Suprapubic skin (tissue), 3 donors: ENCODE data around the gene SETD3.

ENCODE experiments used
- CTCF ChIP-seq, 2 donors: fragments of 200-600 bp in 1 of 2; fragments of 450-650 bp in 1 of 2; sonication (generic) in 1 of 2; IDR thresholded peaks; one replicate each; pipeline ENCODE4 v1.5.1; 2016 to 2019; ENCODE audit warnings: antibody characterized with exemption in 2 of 2, mild to moderate bottlenecking in 1 of 2, moderate library complexity in 1 of 2
- EP300 ChIP-seq: sonication (generic); formaldehyde crosslinking; IDR thresholded peaks from one replicate; pipeline ENCODE4 v1.6.1; 2017; ENCODE audit warnings: antibody characterized with exemption
- POLR2A ChIP-seq, 2 donors: fragments of 450-650 bp; IDR thresholded peaks; one replicate each; pipeline ENCODE4 v1.6.1; 2017; ENCODE audit warnings: antibody characterized with exemption in 2 of 2, mild to moderate bottlenecking in 2 of 2, moderate library complexity in 2 of 2

DNA sequence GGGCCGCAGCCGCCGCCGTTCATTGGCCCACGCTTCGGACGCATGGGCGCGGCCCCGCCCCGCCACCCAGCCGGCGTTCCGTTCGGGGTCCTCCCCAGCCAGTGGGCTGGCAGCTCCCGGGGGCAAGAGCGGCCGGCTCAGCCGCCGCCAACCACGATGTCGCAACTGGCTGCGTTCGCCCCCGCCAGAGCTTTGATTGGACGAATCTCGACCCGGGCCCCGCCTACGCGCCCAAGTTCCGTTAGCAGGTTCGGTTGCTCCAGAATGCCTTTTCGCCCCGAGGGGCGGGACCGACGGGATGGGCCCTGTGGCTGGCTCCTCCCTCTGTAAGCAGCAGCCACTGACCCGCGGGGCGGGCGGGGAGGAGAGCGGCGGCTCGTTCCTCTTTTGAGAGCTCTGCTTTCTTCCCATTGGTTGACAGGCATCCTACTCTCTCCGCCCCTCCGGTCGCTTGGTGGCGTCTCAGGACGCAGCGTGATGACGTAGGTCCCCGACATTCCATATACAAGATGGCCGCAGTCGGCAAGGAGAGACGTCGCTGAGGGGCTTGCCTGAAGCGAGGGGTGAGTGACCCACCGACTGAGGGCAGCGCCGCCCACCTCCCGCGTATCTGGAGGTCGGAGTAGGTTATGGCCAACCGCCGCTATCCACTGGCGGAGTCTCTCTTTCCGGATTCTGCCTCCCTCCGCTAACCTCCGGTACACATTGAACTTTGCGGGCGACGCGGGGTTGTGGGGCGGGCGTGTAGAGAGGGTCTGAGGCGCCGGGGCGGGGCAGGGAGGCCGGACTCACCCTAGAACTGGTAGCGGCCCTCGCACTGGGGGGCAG, 472 bp upstream of the SETD3 start, which contains the start of gene CCNK:
- TF ChIP-seq EP300 = no peak
- no peak for TF ChIP-seq CTCF (IDR thresholded peaks at IDR 0.05)
- peak; percentile 72 to 94 for TF ChIP-seq POLR2A (IDR thresholded peaks at IDR 0.05)
